Measurements from ENCODE around the gene MED13L.
"Not testable (repeated sequence)": the region's sequence is repeated elsewhere in the genome, so short reads cannot be mapped to it uniquely, and the experiment has no call there.

The MED13L gene

GRCh38 chr12:116303066-116303465, 25.6 kb upstream of the MED13L start:
- no peak for DNase-seq

DNA sequence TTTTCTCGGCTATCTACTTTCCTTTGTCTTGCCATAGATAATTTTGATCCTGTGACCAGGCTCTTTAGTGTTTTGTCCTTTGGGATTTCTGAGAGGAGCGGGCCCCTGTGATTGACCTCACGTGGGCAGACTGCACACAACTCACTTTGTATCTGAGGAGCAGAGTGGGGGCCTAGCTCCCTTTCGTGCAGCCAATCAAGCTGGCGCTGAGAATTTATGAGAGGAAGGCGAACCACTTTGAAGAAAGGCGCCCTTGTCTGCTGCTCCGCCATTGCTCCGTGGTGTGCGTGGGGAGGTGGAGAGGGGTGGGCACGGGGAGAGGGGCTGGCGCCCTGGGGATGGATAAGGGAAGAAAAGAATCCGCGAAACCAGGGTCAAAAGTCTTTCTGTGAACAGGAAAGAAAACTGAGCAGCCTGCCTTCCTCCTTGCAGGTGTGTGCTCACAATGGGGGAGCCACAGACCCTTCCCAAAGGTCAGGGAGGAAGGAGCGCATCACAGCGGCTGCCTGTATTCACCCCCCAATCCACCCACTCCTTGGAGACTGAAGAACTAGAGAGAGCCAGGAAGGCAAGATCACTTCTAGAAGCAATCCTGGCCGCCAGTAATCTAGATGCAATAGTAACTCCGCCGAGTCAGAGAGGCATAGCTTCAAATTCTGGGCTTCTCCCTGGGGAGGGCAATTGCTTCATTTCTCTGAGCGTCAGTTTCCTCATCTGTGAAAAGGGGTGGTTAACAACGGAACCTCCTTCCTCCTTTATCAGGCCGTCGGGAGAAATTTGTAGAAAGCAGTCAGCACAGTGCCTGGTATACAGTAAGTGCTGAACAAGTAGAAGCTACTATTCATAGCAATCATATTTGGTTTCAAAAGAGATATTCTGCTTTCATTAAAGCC, 24.9 kb upstream of the MED13L start:
- DNase-seq = no peak

GRCh38 chr12:116301621-116302020, 24.1 kb upstream of the MED13L start:
- no peak for DNase-seq

DNA sequence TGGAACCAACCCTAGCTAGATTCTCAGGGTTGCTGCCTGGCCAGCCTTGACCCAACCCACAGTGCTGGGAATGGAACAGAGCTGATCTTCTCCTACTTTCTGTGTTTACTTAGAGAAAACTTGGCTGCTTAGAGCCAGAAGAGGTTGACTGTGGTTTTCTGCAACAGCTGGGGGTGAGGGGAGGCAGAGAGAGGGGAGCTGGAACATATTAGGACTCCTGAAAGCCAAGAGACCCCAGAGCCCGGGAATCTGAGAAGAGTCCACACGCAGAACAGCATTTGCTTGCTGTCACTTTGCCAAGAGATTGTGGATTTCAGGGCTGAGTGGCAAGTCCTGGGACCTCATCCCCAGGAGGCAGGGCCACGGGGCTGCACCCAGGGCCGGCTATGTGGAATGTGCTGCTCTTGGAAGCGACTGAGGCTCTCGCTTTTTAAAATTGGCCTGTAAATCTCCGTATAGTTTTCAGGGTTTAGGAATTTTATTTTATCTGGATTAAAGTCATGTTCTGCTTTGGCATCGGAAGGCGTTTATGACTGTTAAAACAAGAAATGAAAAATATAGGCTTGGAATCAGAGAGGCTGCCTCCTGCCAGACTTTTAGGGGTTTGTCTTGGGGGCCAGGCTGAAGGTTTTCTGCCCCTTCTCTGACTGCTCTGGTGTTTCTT, 22.3 kb upstream of the MED13L start:
- DNase-seq = peak; percentile 81

GRCh38 chr12:116299064-116299463, 21.6 kb upstream of the MED13L start:
- DNase-seq = no peak

GRCh38 chr12:116298578-116298977, 21.1 kb upstream of the MED13L start:
- no peak for DNase-seq

GRCh38 chr12:116297224-116297834, 19.8 kb upstream of the MED13L start:
- no peak for DNase-seq

GRCh38 chr12:116295327-116296263, 18.1 kb upstream of the MED13L start:
- DNase-seq = no peak

- no peak for DNase-seq
These were observed 17.1 kb upstream of the MED13L start for GRCh38 chr12:116294454-116295165.

DNA sequence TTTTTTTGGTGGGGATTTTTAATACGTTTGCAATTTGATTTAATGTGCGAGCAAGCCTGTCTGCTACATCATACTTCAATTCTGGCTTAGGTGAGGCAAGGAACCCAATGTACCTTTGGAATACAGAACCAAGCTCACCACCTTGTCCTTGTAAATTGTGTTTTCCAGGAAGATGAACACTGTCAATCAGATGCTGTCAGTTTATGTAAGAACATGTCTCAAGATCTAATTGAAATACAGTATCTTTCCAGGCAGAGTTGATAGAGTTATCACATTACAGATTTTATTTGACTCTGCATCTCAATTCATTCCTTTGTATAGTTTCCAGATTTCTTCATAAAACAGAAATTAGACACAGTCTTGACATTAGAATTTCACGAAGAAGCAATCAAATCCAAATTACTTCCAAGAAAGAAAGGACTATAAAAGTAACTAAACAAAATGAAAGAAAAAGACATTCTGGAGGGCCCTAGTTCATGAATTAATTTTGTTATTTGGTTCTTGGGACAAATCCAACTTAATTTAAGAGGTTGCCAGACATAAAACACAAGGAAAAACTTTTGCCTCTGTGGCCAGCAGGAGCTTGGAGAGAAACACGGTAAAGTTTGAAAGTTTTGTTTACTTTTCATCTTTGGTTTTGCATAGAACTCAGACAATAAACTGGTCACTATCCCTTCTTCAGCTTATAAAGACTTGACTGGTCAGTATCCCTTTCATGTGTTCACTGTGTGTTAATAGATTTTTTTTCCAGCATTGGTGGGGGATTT, 16.4 kb upstream of the MED13L start:
- DNase-seq = no peak

- no peak for DNase-seq
These were observed 13.7 kb upstream of the MED13L start for GRCh38 chr12:116291218-116291617.

DNA sequence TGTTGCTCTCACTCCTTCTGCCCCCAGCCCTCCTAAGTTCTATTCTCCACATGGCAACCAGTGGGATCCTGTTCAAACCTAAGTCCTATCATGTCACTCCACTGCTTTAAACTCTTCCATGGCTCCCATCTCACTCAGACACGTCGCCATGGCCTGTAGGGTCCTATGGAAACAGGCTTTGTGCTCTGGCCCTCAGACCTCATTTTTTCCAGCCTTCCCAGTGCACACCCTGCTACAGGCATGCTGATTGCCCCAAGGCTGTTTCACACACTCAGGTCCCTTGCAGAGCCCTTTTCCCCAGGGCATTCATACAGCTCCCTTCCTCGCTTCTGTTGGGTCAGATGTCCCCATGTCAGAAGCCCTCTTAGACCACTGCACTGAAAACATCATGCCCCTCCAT, 11.2 kb upstream of the MED13L start:
- DNase-seq = no peak

- no peak for DNase-seq
These were observed 10.4 kb upstream of the MED13L start for GRCh38 chr12:116287842-116288301.

- no peak for DNase-seq
These were observed 6.9 kb upstream of the MED13L start for GRCh38 chr12:116284396-116284795.

DNA sequence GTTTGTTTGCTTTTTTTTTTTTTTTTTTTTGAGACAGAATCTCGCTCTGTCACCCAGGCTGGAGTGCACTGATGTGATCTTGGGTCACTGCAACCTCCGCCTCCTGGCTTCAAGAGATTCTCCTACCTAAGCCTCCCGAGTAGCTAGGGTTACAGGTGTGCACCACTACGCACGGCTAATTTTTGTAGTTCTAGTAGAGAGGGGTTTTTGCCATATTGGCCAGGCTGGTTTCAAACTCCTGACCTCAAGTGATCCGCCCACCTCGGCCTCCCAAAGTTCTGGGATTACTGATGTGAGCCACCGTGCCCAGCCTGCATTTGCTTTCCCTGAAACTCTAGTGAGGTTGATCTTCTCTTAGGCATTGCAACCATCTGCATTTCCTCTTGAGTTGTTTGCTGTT, 6.4 kb upstream of the MED13L start:
- DNase-seq = not testable (repeated sequence)

DNA sequence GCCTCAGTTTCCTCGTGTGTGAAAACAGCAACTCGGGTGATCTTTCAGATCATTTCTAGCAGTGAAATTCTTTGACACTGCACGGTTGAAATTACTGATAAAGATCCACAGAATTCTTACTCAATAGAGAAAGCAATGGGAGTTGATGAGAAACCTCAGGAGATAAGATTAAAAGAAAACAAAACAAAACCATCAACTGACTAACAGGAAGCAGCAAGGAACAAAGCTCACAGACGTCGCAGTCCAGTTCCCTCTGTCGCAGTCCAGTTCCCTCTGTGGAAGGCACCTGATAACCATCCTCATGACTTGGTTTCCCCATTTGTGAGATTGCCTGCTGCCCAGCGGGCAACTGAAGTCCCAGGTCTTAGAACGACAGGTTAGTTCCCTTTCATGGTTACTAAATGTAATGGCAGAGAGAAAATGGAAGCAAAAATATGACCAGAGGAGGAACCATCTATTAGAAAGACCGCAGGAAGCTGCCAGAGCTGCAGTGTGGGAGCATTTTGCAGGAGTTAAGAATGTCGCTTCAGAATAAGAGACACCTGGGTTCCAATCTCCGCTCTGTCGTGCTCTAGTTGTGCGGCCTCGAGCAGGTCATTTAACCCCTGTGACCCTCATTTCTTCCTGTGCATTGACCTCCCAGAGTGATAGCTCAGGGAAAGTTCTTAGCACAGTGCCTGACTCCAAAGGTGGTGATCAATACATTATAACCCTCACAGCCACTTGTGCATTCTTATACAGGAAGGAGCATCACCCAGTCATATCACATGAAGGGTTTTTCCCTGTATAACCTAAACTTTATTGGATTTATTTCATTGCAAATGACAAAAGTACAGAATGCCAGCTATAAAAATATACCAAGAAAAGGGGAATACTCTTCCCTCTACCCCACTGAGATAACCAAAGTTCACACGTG, 5.1 kb upstream of the MED13L start:
- no peak for DNase-seq

GRCh38 chr12:116280595-116281290, 3.2 kb upstream of the MED13L start:
- DNase-seq = no peak

DNA sequence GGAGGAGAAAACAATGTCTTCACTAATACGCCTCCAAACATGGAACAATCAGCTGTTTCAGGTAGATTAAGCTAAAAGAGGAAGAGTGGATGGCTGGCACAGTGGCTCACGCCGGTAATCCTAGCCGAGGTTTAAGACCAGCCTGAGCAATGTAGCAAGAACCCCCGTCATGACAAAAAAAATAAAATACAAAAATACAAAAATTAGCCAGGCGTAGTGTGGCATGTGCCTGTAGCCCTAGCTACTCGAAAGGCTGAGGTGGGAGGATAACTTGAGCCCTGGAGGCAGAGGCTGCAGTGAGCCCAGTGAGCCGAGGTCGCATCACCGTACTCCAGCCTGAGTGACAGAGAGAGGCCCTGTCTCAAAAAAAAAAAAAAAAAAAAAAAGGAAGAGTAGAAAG, 1.2 kb upstream of the MED13L start:
- no peak for DNase-seq

GRCh38 chr12:116278279-116278626, 760 bp upstream of the MED13L start:
- no peak for DNase-seq
